Measurements from ENCODE around the gene CCL4L2. TPM values are rescaled to one million over a fixed set of nuclear protein-coding genes. Genes with fewer than 3 reads are reported as not detected.
"Not testable (repeated sequence)": the region's sequence is repeated elsewhere in the genome, so short reads cannot be mapped to it uniquely, and the experiment has no call there.

The CCL4L2 gene
- polyA plus RNA-seq, 1 donor: 1.4 TPM

GRCh38 chr17:36221581-36222100 is 10.8 kb downstream of the CCL4L2 start:
- not testable (repeated sequence) for DNase-seq

DNA sequence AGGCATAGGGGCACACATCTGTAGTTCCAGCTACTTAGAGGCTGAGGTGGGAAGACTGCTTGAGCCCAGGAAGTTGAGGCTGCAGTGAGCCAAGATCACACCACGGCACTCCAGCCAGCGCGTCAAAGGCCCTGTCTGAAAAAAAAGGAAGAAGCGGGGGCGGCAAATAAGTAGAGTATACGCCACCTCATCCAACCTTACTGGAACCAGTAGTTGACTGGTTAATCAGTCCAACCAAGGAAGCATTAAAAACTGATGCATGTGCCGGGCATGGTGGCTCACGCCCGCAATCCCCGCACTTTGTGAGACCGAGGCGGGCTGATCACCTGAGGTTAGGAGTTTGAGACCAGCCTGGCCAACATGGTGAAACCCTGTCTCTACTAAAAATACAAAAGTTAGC is 12.1 kb downstream of the CCL4L2 start:
- not testable (repeated sequence) for DNase-seq

- not testable (repeated sequence) for DNase-seq
Measured at GRCh38 chr17:36229644-36230043, 18.8 kb downstream of the CCL4L2 start.

GRCh38 chr17:36242046-36242445 is 31.2 kb downstream of the CCL4L2 start:
- DNase-seq: not testable (repeated sequence)

Other genes with a start within 250 kb of the CCL4L2 start
- gene CCL16, start 229.6 kb upstream of the CCL4L2 start, polyA plus RNA-seq (ENCODE audit: insufficient read length): 0.20 TPM
- 18.0 TPM for gene CCL14, start 224.3 kb upstream of the CCL4L2 start, polyA plus RNA-seq (ENCODE audit: insufficient read length)
- gene CCL15, start 209.5 kb upstream of the CCL4L2 start, polyA plus RNA-seq (ENCODE audit: insufficient read length): 7.5 TPM
- gene CCL23, start 193.1 kb upstream of the CCL4L2 start, polyA plus RNA-seq (ENCODE audit: insufficient read length): 0.48 TPM
- not detected for gene CCL18, start 146.8 kb upstream of the CCL4L2 start, polyA plus RNA-seq (ENCODE audit: insufficient read length)
- 3.9 TPM for gene CCL3, start 120.9 kb upstream of the CCL4L2 start, polyA plus RNA-seq (ENCODE audit: insufficient read length)
- gene CCL4, start 107.2 kb upstream of the CCL4L2 start, polyA plus RNA-seq (ENCODE audit: insufficient read length): 1.7 TPM
- 16.2 TPM for gene TBC1D3B, start 34.4 kb upstream of the CCL4L2 start, polyA plus RNA-seq (ENCODE audit: insufficient read length)
- gene CCL3L1, start 14.3 kb upstream of the CCL4L2 start, polyA plus RNA-seq (ENCODE audit: insufficient read length): 0.91 TPM
- gene TBC1D3I, start 53.5 kb downstream of the CCL4L2 start, polyA plus RNA-seq (ENCODE audit: insufficient read length): 0.57 TPM
- not detected for gene TBC1D3G, start 112.8 kb downstream of the CCL4L2 start, polyA plus RNA-seq (ENCODE audit: insufficient read length)
- gene TBC1D3H, start 177.4 kb downstream of the CCL4L2 start, polyA plus RNA-seq (ENCODE audit: insufficient read length): not detected

Data from left kidney (tissue), 2 donors.